HG03103 (cell line): ENCODE results near the gene RNF152.
A peak's percentile ranks its signal among the peaks of the same experiment; 100 is the strongest.

ENCODE experiments used
- ATAC-seq: cut with Tn5 transposase; IDR thresholded peaks from one replicate; pipeline ENCODE4 v1.9.1; 2021; ENCODE audit warnings: low read depth; ENCODE audit not compliant: unreplicated experiment

Gene RNF152, protein sequence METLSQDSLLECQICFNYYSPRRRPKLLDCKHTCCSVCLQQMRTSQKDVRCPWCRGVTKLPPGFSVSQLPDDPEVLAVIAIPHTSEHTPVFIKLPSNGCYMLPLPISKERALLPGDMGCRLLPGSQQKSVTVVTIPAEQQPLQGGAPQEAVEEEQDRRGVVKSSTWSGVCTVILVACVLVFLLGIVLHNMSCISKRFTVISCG

GRCh38 chr18:61892683-61893308 lies at the start of gene RNF152:
TSS of gene RNF152 (minus strand) at chr18:61893007. CDS start at chr18:61816463, 76,544 bp downstream.
- no peak for ATAC-seq

GRCh38 chr18:61941948-61942471 lies 49.2 kb upstream of the RNF152 start:
- no peak for ATAC-seq

DNA sequence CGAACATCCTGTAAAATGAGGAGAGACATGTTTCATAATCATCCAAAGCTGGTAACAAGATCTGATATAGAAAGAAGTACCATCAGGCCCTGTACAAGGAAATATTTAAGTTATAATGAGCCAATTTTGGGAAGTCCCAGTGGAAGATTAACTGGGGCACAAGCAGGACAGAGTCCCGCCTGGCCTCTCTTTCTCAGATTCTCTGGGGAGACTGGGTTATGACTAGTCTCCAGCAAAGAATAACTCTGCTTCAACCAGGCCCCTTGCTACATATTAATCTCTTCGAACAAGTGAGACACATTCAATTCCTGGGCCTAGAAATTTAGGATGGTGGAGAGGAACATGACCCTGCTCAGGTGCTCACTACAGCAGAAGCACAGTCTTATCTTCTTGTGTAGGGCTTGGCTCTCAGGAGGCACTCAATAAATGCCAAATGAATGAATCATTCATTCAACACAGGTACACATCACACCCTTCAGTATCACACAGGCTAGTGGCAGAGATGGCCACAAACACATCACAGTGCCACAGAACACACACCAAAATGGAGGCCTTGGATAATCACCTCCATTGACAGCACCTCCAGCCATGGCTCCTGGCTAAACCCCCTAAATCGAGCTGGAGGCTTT lies 46.4 kb upstream of the RNF152 start:
- no peak for ATAC-seq

DNA sequence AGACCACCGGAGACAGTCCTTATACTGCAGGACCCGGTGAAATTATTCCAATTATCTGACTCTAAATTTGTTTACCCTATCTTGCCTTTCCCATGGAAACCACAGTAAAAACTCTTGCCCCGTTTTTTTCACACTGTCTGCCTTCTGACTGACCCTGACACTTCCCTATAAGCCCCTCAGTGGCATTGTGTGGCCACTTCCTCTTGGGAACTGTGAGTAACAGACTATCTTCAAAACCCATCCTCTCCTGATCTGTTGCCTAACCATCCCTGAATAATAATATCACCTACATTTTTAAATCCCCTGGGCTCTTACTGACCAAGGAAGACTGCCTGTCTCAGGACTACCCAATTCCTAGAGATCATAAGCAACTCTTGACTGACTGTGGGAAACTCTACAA lies 42.6 kb upstream of the RNF152 start:
- no peak for ATAC-seq

GRCh38 chr18:61931654-61932379 lies 39.0 kb upstream of the RNF152 start:
- no peak for ATAC-seq

- ATAC-seq: no peak
Observed at GRCh38 chr18:61929881-61930640, 37.3 kb upstream of the RNF152 start.

DNA sequence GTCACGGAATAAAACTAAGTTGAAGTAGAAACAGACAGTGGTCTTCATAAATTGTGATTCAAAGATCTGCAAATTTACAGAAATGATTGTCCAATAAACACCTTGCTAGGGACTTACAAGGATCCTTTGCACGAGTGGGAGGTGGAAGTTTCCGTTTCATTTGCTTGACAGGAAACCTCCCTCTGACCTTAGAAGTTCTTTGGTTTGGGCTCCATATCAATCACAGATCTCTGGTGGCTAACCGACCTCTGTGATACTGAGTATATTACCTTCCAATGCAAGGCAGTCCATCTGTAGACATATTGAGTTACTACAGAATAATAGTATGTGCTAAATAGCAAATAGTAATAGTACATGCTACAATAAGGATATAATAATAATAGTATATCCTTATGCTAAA lies 33.7 kb upstream of the RNF152 start:
- no peak for ATAC-seq

DNA sequence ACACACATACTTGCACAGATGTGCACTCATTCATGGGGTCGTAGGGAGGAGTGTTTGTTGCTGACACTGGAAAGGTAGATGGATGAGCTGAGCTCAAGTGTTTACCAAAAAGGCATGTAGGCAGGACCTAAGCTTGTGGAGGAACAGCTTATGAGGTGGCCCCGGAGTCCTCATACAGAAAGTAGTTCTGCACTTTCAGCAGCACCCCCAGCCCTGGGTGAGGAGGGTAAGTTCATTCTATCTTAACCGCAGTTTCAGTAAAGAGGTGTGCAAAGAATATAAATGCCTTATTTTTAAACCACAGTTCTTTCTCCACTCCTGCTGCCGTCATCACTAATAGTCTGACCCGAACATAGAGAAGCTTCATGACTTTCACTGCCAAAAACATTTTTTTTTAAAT lies 31.7 kb upstream of the RNF152 start:
- ATAC-seq: no peak

DNA sequence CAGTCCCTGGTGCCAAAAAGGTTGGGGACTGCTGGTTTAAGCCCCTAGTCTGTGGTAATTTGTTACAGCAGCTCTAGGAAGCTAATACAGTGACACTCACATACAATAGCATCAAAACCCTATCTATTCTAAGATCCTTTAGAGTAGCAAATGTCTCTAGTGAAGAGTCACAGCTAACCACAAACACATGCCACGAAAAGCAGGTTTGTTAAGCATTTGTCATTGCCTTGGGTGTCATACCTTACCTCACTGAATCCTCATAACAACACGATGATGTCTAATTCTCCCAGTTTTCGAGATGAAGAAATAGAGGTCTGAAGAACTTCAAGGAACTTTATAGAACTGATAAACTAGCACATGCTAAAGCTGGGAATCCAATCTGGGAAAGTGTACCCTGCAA lies 29.6 kb upstream of the RNF152 start:
- ATAC-seq: no peak

GRCh38 chr18:61921621-61922235 lies 28.9 kb upstream of the RNF152 start:
- ATAC-seq: no peak

DNA sequence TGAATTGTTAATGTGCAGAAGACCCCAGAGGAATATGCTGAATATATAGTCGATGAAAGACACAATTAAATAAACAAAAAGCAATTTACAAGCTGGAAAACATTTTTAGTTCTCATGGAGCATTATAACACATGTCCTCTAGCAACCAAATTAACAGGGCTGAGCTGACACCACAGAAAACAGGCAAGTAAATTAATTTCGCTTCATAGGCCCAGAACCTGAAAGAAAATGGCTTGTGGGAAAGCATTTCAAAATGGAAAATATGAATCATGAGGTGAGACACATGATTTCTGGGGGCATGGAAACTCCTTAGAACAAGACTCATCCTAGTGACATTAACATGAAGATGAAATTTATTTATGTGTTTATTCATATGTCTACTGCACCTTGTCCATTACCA lies 25.0 kb upstream of the RNF152 start:
- ATAC-seq: no peak

DNA sequence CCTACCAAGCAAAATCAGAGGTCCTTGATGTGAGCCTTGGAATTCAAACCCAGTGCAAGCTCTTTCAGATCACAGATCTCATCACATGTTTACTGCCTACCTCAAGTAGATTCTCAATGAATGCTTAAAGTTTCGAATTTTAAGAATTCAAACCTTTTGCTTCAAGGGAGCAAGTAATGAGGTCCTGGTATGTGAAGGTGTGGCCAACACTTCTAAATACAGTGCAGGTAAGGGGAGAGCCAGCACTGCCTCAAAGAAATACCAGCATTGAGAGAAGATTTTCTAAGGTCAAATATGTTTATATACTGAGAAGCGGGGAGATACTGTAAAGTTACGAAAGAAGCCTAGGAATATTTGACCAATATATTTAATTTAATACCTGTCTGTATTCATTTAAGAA lies 19.7 kb upstream of the RNF152 start:
- no peak for ATAC-seq

DNA sequence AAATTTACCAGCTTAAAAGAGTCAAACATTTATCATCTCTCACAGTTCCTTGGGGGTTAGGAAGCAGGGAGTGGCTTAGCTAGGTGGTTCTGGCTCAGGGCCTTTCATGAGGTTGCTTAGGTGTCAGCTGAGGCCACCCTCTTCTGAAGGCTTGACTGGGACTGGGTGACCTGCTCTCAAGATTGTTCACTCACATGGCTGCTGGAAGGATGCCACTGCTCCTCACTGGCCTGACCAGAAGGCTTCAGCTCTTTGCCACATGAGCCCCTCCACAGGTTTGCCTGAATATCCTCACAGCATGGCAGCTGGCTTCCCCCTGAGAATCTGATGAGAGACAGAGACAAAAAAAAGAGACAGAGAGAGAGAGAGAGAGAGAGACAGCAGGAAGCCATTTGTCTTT lies 17.3 kb upstream of the RNF152 start:
- no peak for ATAC-seq

- ATAC-seq: no peak
Observed at GRCh38 chr18:61908661-61909060, 15.9 kb upstream of the RNF152 start.

DNA sequence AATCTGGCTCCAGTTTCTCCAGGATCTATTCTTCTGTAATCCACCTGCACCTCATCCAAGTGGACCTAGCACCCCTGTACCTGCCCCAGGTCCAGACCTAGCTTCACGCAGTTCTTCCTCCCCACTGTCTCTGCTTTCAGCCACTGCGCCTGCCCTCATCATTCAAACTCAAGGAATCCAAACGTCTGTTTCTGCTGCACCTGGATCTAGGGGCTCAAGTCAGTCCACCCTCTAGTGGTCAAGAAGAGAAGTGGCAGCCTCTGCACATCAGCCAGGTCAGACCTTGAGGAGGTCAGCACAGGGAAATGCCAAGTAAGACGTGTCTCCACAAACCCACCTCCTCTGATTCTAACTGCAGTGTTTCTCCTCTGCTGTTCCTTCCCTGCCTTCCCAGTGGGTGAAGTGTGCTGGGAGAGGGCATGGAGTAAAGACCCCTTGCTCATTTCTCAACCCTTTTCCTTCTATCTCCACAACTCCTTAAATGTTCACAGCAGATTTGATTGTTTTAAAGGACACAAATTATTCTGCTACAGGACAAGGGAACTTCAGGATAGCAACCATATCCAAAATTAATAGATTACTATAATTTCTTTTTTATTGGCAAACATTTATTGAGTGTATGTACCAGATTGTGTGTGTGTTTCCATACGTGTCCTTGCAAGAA lies 8.6 kb upstream of the RNF152 start:
- peak; percentile 95 for ATAC-seq

DNA sequence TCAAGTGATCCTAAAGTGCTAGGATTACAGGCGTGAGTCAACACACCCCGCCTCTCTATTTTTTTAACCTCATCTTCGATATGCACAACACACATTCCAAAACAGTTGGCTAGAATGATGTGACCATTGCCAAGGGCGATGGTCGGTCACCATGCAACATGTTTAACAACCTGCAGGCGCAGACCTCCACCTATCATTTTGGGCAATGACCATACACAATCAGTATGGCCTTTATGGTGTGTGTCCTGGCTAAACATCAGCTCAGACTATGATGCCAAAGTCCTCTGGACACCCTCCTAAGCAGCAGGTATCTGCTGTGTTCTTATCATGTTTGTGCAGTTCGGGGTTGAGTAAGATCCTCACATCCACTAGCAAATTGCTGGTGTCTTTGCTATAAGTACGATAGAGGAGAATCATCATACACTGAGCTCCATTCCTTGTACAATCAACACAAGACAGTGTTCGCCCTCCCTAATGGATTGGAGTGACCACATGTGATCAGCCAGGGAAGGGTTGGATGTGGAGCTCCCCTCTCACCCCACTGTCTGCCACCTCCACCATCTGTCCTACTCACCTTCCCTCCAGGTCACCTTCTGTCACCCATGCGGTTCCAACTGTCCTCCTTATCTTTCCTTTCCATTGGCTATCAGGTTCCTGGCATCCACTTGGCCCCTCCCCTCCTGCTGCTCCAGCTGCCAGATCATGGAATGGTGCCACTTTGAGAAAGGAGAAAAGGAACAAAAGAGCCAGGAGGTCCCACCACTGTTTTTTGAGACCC lies 7.9 kb upstream of the RNF152 start:
- ATAC-seq: no peak

- ATAC-seq: no peak
Observed at GRCh38 chr18:61898640-61899101, 5.9 kb upstream of the RNF152 start.

- no peak for ATAC-seq
Observed at GRCh38 chr18:61896757-61897156, 4.0 kb upstream of the RNF152 start.

DNA sequence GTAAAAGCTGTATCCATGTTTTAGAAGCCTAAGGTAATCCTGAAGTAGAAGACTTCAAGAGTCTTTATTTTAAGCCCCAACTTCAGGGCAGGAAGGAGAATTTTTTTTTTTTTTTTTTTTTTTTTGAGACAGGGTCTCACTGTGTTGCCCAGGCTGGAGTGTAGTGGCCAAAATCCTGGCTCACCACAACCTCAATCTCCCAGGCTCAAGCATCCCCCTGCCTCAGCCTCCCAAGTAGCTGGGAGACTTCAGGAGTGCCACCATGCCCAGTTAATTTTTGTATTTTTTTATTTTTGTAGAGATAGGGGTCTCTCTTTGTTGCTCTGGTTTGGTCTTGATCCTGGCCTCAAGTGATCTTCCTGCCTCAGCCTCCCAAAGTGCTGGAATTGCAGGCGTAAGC lies 3.3 kb upstream of the RNF152 start:
- ATAC-seq: no peak
